Lower lobe of right lung (tissue), 2 donors: ENCODE measurements around the gene IRS4. TPM values are rescaled to one million over a fixed set of nuclear protein-coding genes. Genes with fewer than 3 reads are reported as not detected.

ENCODE experiments used
- ATAC-seq, 2 donors: fragments of 200-7000 bp; cut with Tn5 transposase; one replicate each; pipeline ENCODE4 v1.9.1; 2020 to 2022; ENCODE audit warnings: mild to moderate bottlenecking in 2 of 2, moderate library complexity in 2 of 2
- DNase-seq: peaks from one replicate; pipeline ENCODE4 v3.0.0-alpha.2; 2020
- H3K27ac ChIP-seq: fragments of 200-600 bp; one replicate; pipeline ENCODE4 v1.8.0; 2022
- H3K27me3 ChIP-seq: fragments of 200-600 bp; one replicate; pipeline ENCODE4 v1.8.0; 2022; ENCODE audit warnings: low read depth
- H3K36me3 ChIP-seq: fragments of 200-600 bp; one replicate; pipeline ENCODE4 v1.8.0; 2022; ENCODE audit warnings: mild to moderate bottlenecking
- H3K4me1 ChIP-seq: fragments of 200-600 bp; one replicate; pipeline ENCODE4 v1.8.0; 2022
- H3K4me3 ChIP-seq: fragments of 200-600 bp; one replicate; pipeline ENCODE4 v1.8.0; 2022; ENCODE audit warnings: mild to moderate bottlenecking
- H3K9me3 ChIP-seq: fragments of 200-600 bp; one replicate; pipeline ENCODE4 v1.8.0; 2022
- intact Hi-C: fragments of 100-400 bp; cut with DNase I; formaldehyde crosslinking; loops from one replicate; pipeline ENCODE4 v1.11.0; 2022
- total RNA-seq: library from RNA; stranded (reverse); fragmentation: NEBNext Ultra II Directional; extraction: Animal tissue kit (Norgen Biotek cat#: 25700); gene quantifications from one replicate; pipeline ENCODE4 v1.2.1, GENCODE V29; 2021
- TF ChIP-seq, protein P1 (sequence below): fragments of 200-600 bp; IDR thresholded peaks from one replicate; pipeline ENCODE4 v1.8.0; 2022; ENCODE audit warnings: antibody characterized with exemption, mild to moderate bottlenecking
- donor health status: DM: no; HTN: yes; CAD: no; lungs with severe emphysema.

The IRS4 gene
- total RNA-seq, 1 donor from 2014 or later, result 0.09 TPM

GRCh38 chrX:108726748-108727147 lies 9.6 kb downstream of the IRS4 start:
- H3K27me3 ChIP-seq, result no peaks in the 10 kb centered on the region
- ATAC-seq (no peak), DNase-seq (no peak)
- H3K4me1 ChIP-seq, result no peaks in the 10 kb centered on the region
- H3K27ac ChIP-seq, result no peak overlapping the region
- no peaks in the 10 kb centered on the region for H3K36me3 ChIP-seq
- no peaks in the 10 kb centered on the region for H3K9me3 ChIP-seq
- no peak overlapping the region for H3K4me3 ChIP-seq
- intact Hi-C loops, result no loop called here
- TF ChIP-seq, protein P1, sequence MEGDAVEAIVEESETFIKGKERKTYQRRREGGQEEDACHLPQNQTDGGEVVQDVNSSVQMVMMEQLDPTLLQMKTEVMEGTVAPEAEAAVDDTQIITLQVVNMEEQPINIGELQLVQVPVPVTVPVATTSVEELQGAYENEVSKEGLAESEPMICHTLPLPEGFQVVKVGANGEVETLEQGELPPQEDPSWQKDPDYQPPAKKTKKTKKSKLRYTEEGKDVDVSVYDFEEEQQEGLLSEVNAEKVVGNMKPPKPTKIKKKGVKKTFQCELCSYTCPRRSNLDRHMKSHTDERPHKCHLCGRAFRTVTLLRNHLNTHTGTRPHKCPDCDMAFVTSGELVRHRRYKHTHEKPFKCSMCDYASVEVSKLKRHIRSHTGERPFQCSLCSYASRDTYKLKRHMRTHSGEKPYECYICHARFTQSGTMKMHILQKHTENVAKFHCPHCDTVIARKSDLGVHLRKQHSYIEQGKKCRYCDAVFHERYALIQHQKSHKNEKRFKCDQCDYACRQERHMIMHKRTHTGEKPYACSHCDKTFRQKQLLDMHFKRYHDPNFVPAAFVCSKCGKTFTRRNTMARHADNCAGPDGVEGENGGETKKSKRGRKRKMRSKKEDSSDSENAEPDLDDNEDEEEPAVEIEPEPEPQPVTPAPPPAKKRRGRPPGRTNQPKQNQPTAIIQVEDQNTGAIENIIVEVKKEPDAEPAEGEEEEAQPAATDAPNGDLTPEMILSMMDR, result no peak

DNA sequence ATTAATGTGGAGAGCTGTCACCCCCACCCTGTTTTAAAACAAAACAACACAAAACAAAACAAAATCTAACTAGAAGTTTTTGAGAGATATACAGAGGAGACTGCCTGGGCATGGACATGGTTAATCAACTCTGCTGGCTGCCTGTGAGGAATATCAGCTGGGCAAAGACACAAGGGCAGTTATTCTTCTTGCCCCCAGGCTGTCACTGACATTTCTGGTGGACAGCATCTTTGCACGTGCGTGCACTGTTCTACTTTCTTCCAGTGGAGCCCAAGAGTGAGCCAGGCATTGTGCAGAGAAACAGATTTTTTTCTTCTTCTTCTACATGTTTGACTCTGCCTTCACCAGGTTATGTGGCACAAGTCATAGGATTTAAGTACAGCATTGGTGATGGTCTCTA lies 13.8 kb downstream of the IRS4 start:
- no peaks in the 10 kb centered on the region for H3K36me3 ChIP-seq
- ATAC-seq (no peak), DNase-seq (no peak)
- H3K4me3 ChIP-seq, result no peak overlapping the region
- no peaks in the 10 kb centered on the region for H3K4me1 ChIP-seq
- no peaks in the 10 kb centered on the region for H3K9me3 ChIP-seq
- H3K27me3 ChIP-seq, result no peaks in the 10 kb centered on the region
- no peak overlapping the region for H3K27ac ChIP-seq
- intact Hi-C loops, result no loop called here
- TF ChIP-seq, protein P1, result no peak

DNA sequence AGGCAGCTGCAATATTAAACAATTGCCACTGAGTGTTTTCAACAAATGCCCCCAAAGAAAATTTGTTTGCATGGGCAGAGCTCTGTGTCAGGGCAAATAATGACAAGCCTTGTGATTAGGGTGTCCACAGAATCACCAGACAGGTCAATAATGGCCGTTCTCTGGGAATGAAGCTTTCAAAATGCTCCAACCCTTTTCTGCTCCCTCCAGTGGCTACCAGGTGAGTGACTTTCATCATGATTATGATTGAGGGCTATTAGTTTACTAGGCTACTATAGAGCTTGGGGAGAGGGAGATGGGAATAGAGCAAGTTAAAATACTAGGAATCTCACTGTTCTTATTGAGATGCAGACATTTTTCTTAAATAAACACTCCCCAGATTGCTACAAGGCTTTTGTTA lies 23.5 kb downstream of the IRS4 start:
- Histone ChIP-seq H3K4me1 (no peaks in the 10 kb centered on the region), H3K36me3 (no peaks in the 10 kb centered on the region), H3K4me3 (no peak overlapping the region), H3K9me3 (no peaks in the 10 kb centered on the region), H3K27ac (no peak overlapping the region), H3K27me3 (no peaks in the 10 kb centered on the region)
- ATAC-seq (no peak), DNase-seq (no peak)
- intact Hi-C loops, result no loop called here
- TF ChIP-seq, protein P1, result no peak

DNA sequence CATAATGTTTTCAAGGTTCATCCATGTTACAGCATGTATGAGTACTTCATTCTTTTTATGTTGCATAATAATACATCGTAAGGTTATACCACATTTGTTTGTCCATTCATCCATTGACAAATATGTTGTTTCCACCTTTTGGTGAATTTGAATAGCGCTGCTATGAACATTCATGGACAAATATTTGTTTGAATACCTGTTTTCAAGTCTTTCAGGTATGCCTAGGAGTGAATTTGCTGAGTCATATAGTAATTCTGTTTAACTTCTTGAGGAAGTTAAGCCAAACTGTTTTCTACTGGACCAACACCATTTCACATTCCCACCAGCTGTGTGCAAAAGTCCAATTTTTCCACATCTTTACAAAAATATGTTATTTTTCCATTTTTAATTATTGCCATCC lies 31.5 kb downstream of the IRS4 start:
- Histone ChIP-seq H3K36me3 (no peaks in the 10 kb centered on the region), H3K27ac (no peak overlapping the region), H3K4me3 (no peak overlapping the region), H3K27me3 (no peaks in the 10 kb centered on the region), H3K4me1 (no peaks in the 10 kb centered on the region), H3K9me3 (no peaks in the 10 kb centered on the region)
- TF ChIP-seq, protein P1, result no peak
- no peak for DNase-seq
- ATAC-seq, result no peak
- intact Hi-C loops, result no loop called here

- H3K27me3 ChIP-seq, result no peaks in the 10 kb centered on the region
- no peak for ATAC-seq
- no peaks in the 10 kb centered on the region for H3K4me1 ChIP-seq
- intact Hi-C loops, result no loop called here
- DNase-seq, result no peak
- no peaks in the 10 kb centered on the region for H3K9me3 ChIP-seq
- H3K4me3 ChIP-seq, result no peak overlapping the region
- TF ChIP-seq, protein P1, result no peak
- no peaks in the 10 kb centered on the region for H3K36me3 ChIP-seq
- H3K27ac ChIP-seq, result no peak overlapping the region
Observed at GRCh38 chrX:108702530-108702929, 33.8 kb downstream of the IRS4 start.

- TF ChIP-seq, protein P1, result no peak
- Histone ChIP-seq H3K36me3 (no peaks in the 10 kb centered on the region), H3K27me3 (no peaks in the 10 kb centered on the region), H3K4me1 (no peaks in the 10 kb centered on the region), H3K4me3 (no peak overlapping the region), H3K9me3 (no peaks in the 10 kb centered on the region), H3K27ac (no peak overlapping the region)
- DNase-seq (no peak), ATAC-seq (no peak)
- intact Hi-C loops, result no loop called here
Observed at GRCh38 chrX:108701633-108702032, 34.7 kb downstream of the IRS4 start.
